Activated CD4-positive, alpha-beta T cell treated with anti-CD3 and anti-CD28 coated beads, Interleukin-2, Interleukin-4, amounts not matched to agents 100 ng/mL and 50 ng/mL, durations not matched to agents 16 hours and 8 hours (primary cell): ENCODE data around the gene SNRNP70.

ENCODE experiments used
- DNase-seq: peaks from one replicate; pipeline ENCODE4 v3.0.0-alpha.2; 2020; ENCODE audit warnings: low spot score

SNRNP70 gene

DNA sequence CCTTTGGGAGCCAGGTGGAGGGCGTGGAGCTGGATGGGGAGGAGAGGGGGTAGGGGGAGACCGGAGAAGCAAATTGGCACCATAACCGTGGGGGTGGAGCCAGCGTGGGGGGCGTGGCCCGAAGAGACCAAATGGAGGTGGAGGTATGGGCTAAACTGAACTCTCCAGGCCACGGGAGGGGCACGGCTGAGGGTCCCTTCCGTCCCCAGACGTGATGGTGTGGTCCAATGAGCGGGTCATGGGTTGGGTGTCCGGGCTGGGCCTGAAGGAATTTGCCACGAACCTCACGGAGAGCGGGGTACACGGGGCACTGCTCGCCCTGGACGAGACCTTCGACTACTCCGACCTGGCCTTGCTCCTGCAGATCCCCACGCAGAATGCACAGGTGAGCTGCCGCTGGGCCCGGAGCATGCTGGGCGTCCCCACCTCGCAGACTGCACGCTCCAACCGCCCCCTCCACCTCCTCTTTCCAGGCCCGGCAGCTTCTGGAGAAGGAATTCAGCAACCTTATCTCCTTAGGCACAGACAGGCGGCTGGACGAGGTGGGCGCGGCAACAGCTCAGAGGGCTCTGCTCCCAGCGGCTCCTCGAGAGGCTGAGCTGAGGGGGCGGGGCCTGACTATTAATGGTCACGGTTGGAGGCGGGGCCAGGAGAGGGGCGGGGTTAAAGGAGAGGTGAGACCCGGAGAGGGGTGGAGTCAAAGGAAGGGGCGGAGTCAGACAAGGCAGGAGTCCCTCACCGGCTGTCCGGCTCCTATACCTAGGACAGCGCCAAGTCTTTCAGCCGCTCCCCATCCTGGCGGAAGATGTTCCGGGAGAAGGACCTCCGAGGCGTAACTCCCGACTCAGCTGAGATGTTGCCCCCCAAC, 63.8 kb downstream of the SNRNP70 start:
- peak; percentile 75 for DNase-seq

DNA sequence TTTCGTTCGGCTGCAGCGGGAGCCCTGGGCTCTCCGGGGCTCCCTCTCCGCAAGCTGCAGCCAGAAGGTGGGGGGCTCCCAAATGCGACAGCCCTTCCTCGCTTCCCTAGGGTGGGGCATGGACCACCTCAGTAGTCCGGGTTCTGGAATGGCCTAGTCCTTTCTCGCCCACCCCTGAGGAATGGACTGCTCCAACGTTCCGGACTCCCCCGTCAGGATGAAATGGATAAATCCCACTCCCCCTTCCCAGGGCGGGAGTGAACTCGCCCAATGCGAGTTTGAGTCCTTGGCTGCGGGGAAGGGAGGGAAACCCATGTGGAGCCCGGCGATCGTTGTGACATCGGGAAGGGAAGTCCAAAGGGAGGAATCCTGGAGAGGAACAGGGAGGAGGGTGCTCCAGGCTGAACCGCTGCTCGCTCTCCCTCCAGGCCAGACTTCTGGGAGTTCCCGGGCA, 64.4 kb downstream of the SNRNP70 start:
- DNase-seq, result no peak

DNA sequence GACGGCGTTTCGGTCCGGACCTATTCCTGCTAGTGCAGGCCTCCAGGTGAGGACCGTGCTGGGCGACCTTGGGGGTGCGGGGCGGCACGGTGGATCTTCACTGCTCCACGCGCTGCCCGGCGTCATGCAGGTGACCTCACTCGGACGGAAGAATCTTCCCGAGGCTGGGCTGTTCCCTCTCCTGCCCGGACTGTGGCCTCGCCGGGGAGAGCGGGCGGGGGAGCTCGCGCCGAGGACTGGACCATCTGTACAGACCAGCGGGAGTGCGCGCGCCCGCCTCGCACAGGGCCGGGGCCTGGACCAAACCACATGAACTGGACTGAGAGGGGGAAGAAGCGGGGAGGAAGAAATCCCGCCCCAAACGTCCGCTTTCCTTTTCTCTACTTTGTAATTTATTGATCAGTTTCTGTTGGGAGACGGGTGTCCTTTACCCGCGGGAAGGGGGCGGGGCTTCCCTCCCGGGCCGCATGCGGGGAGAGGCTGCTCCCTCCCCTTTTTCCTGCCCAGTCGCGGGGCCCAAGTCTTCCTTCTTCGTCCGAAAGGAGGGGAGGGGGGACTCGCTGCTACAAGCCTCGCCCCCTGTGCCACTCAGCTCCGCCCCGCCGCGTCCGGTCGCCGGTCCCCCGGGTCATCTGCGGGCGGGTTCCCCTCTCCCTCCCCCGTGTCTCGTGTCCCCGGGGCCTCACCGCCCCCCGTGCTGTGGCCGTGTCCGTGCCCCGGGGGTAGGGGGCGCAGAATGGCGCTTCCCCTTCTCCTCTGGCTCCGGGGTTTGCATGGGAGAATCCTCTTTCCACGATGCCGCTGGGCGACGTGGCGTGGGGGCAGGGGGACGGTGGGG, 65.1 kb downstream of the SNRNP70 start:
- DNase-seq, result no peak

DNA sequence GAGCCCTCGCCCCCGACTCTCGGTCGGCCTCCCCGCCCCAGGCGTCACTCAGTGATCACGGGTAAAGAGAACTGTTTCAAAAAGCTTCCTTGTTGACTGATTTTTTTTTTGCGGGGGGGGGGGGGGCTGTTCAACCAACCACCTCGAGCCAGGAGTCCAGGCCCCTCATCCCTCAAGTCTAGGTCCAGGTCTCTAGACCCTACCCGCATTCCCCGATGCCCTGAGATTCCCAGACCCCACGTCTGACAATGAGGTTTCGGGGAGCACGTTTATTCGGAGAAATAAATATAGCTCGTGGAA, 65.6 kb downstream of the SNRNP70 start:
- DNase-seq, result no peak

DNA sequence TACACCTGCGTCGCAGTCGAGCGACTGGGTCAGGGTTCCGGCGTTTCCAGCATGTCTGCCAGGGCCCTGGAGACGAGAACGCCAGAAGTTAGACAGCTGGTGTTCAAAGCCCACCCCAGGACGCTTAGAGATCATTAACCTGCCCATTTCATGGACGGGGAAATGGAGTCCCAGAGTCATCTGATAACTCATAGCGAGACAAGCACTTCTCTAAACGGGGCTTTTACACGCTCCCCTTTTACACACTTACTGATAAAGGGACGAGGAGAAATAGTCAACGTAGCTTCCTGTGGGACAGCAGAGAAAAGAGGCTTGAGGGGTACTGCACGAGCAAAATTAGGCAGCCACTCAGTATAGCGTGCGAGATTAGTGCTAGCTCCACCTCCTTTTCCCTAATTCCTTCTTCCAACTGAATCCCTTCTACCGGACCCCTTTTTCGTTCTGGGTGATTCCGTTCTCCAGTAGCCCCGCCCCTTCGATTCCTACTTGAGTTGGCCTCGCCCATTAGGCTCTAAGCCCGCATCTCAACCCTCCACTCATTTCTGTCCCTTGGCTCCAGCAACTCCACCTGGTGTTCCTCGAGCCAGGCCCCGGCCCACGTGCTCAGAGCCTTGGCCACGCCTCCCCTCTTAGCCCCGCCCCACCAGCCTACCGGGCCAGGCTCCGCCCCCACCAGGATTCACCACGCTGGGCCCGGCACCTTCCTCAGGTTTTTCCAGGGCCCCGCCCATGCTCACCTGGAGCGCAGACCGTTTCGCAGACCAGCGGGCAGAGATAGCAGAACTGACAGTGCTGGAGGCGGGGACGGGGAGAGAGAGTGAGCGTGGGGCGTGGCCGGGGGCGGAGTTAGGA, 66.2 kb downstream of the SNRNP70 start:
- DNase-seq, result no peak

DNA sequence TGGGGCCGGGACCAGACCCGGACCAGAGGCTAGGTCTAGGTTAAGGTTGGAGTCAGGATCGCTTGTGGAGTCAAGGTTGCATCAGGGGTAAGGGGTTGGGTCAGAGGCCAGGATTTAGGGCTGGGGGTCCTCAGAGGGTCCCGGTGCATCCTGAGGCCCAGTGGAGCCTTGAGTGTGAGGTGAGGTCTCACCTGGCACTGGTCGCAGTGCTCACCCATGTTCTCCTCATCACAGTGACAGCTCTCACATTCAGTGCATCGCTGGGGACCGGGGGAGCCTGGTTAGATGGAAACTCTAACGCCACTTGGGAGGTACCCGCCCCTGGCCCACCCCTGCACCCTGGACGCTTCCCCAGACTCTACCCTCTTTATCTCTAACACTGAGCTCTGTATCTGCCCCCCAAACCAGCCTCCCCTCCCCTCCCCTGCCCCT, 66.9 kb downstream of the SNRNP70 start:
- DNase-seq, result no peak

DNA sequence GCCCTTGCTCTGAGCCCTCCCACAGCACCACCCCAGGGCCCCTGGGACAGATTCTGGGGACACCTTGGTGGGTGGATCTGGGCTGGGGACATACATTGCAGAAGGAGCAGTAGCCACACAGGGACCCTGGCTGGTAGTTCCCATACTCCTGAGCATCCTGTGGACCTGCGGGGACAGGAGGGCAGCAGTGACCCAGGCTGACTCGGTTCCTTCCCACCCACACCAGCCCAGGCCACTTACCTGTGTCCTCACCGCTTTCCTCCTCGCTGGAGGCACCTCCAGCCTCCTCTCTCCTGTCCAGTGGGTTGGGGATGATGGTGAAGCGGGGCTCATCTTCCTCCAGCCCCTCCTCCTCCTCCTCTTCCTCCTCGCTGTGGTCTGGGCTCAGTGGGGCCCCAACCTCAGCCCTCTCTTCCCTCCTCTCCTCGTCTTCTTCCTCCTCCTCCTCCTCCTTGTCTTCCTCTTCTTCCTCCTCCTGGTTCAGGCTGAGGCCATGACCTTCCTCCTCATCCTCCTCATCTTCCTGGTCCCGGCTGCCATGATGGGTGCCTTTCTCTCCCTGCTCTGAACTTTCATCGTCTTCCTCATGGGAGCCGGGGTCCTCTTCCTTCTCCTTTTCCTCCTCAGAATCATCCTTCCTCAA, 68.0 kb downstream of the SNRNP70 start:
- DNase-seq, result no peak

DNA sequence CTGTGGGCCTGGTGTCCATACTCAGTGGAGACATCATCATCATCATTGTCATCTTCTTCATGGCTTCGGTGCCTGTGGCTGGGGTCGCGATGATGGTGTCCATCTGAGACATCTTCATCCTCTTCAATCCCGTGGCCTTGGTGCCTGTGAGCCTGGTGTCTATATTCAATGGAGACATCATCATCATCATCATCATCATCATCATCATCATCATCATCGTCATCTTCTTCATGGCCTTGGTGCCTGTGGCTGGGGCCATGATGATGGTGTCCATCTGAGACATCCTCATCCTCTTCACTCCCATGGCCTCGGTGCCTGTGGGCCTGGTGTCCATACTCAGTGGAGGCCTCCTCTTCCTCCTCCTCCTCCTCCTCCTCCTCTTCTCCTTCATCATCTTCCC, 69.0 kb downstream of the SNRNP70 start:
- no peak for DNase-seq

DNA sequence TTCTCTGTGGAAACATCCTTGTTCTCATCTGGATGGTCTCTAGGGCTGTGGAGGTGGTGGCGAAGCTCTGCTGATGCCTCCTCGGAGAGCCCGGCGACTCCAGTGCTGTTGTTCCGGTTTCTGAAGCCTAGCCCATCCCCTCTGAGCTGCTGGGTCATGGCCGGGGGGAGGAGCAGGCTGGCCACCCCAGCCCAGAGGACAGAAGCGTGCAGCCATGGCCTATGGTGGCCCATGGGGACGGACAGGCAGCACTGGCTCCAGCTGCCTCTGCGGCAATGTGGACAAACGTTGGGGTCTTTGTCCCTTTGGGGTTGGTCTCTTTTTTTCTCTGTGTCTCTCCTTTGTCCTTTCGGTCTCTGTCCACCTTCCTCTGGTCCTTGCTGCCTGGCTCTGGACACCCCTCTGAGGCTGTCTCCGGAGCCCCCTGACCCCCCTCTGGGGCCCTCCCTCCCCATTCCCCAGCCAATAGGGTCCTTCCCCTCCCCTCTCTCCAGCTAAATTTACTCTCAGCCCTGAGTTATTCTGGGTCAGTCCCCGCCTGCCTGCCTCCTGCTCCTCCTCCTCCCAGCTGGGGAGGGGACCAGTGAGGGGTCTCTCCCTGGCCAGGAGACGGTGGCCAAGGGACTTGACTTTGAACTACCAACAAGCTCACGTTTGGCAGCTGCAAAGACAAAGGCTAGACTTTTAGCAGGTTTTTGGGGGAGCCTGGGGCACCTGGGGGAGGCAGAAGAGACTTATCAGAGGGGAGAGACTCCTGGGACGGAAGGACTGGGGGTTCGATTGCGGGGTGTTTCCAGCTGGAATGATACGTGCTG, 70.0 kb downstream of the SNRNP70 start, which contains the start of gene HRC:
TSS of gene HRC (minus strand) at position 392 of the 815 bp plus-strand sequence. CDS start at position 233, 159 bp downstream.
- no peak for DNase-seq

DNA sequence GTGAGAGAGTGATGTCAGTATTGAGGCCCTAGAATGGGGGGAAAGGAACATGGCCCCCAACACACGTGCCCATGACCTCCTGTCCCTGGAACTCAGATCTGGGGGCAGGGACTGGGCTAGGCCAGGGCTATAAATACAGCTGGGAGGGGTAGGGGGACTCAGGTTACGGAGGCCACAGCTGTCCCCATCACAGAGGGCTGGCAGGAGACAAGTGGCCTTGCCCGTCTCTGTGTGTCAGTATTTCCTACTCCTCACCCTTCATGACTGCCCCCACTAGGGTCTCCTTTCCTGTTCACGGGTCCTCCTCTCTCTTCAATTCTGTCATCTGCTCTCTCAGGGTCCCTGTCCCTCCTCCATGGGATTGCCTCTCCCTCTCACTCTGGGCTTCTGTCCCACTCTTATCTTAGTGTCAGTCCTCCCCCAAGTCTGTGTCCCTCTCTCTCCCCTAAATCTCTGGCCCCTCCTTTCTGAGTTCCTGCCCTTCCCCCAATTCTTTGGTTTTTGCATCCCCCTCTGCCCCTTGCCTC, 70.6 kb downstream of the SNRNP70 start:
- no peak for DNase-seq

DNA sequence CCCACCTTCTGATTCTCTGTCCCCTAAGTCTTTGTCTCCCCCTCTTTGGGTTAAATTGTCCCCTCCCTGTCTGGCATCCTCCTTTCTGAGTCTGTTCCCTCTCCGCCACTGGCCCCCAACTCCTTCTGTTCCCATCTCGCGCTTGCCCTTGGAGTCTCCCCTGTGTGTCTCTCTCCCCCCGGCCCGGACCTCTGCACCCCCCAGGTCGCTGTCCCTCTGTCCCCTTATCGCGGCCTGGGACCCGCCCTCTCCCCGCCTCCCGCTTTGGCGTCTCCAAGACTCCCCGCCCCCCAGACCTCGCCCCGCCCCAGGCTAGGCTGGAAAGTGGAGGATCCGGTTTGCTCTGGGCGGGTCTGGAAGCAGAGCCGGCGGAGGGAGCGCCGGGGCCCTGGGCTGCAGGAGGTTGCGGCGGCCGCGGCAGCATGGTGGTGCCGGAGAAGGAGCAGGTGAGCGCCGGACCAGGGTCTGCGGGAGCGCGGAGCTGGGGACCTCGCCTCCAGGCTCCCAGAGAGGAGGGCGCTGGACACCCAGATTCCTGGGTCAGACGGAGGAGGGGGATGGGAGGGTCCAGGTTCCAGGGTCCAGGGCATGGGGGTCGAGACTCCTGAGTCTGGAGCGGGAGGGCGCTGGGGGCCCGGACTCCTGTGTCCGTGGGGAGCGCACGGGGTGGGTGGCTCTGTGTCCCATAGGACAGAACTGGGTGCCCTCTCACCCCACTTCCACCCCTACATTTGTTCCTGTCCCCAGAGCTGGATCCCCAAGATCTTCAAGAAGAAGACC, 72.4 kb downstream of the SNRNP70 start, which contains the start of gene TRPM4:
TSS of gene TRPM4 (plus strand) at position 348 of the 780 bp plus-strand sequence. CDS start at position 423, 75 bp downstream.
- DNase-seq, result peak; percentile 36
